ENCODE measurements around the gene NADK. TPM values are rescaled to one million over a fixed set of nuclear protein-coding genes. Genes with fewer than 3 reads are reported as not detected.

The NADK gene
- total RNA-seq, 1 experiment from 2014 or later, result 93.4 TPM

DNA sequence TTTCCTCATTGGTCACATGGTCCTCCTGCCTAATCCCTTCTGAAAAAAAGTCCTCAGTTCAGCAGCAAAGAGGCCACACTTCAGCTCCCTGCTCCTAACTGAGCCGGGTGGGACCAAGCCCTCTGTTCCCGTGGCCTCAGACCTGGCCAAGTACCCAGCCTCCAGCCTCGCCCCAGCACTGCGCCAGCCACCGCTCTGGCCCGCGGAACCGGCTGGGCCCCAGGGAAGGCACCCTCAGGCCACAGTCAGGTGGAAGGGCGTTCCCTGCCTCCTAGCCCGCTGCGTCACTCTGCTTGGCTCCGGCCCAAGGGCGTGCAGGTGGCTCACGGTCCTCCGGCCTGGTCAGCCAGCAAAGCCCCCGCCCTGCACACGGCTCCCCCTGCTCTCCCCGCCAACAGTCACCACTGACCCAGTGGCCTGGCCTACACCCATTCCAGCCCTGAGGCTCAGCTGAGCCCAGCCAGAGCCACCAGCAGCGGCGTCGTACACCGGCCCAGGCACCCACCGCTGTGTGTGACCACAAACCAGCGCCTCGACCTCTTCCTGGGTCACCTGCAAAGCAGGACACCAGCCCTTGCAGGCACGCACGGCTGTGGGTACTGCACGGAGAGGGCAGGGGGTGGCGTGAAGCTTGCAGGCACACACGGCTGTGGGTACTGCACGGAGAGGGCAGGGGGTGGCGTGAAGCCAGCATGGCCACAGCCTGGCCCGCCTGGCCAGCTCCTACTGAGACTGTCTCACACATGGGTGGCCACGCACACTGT, 19.4 kb downstream of the NADK start:
- Histone ChIP-seq H3K4me1 (ENCODE audit: control insufficient read depth in 1 of 2, insufficient read depth in 2 of 2, low read length in 2 of 2) (peaks cover 18 to 28% of the 10 kb centered on the region in 2 experiments), H2AFZ (ENCODE audit: low read depth, low read length, poor library complexity, severe bottlenecking) (no peak overlapping the region), H3K4me2 (ENCODE audit: low read length) (peak overlapping the region; percentile 80), H3K27me3 (ENCODE audit: insufficient read depth, low read length) (no peaks in the 10 kb centered on the region), H3K9ac (ENCODE audit: low read length) (peak overlapping the region; percentile 70), H3K79me2 (ENCODE audit: insufficient read depth, low read length) (peaks cover 66% of the 10 kb centered on the region), H3K36me3 (ENCODE audit: control insufficient read depth in 1 of 2, insufficient read depth in 2 of 2, low read length in 2 of 2) (peaks cover 11 to 54% of the 10 kb centered on the region in 2 experiments; a peak in 3 of 4 replicates), H3K9me3 (ENCODE audit: control insufficient read depth in 1 of 2, insufficient read depth in 1 of 2, low read depth in 1 of 2, low read length in 2 of 2) (no peaks in the 10 kb centered on the region), H4K20me1 (ENCODE audit: insufficient read depth) (no peaks in the 10 kb centered on the region), H3K4me3 (replicated peaks in 1 of 2; ENCODE audit: low read depth in 1 of 2, low read length in 2 of 2) (peak overlapping the region; percentile 24 to 43), H3K27ac (ENCODE audit: low read depth, low read length) (peak overlapping the region; percentile 91), H3K9me2 (ENCODE audit: insufficient read depth) (no peaks in the 10 kb centered on the region)
- CTCF ChIA-PET, result no interaction called here
- intact Hi-C loops (cut with micrococcal nuclease), result no loop called here
- TF ChIP-seq, protein P1, sequence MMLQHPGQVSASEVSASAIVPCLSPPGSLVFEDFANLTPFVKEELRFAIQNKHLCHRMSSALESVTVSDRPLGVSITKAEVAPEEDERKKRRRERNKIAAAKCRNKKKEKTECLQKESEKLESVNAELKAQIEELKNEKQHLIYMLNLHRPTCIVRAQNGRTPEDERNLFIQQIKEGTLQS (IDR thresholded peaks at IDR 0.05), result no peak
- TF ChIP-seq POLR2AphosphoS5 (IDR thresholded peaks at IDR 0.05; ENCODE audit: low read depth, low read length) (peak; percentile 72), MAX (IDR thresholded peaks at IDR 0.05) (peak; percentile 85), CBX3 (IDR thresholded peaks at IDR 0.05; ENCODE audit: low read depth) (no peak; the same call in 1 of the 2 replicates), POLR2A (IDR thresholded peaks at IDR 0.05; ENCODE audit: borderline replicate concordance, extremely low read depth, insufficient read depth, insufficient read length) (no peak), CTCF (IDR thresholded peaks at IDR 0.05 in 2 of 3, conservative IDR thresholded peaks at IDR 0.05 in 1 of 3; ENCODE audit: borderline replicate concordance in 1 of 3, insufficient read depth in 1 of 3, low read depth in 2 of 3, low read length in 2 of 3) (no peak), SP1 (IDR thresholded peaks at IDR 0.05; ENCODE audit: low read depth) (peak; percentile 90), SRF (IDR thresholded peaks at IDR 0.05; ENCODE audit: low read depth) (no peak), SIN3A (IDR thresholded peaks at IDR 0.05; ENCODE audit: low read depth) (0 out of 2 replicates have a peak, but pooled peaks have one; percentile 51), TCF7L2 (IDR thresholded peaks at IDR 0.05; ENCODE audit: borderline replicate concordance, extremely low read depth, insufficient read depth, insufficient read length) (no peak)
- ATAC-seq, result peak; percentile 88
- POLR2A ChIA-PET, result no interaction called here
- BruUV-seq (replicated peaks), result no TSS peak
- RAD21 ChIA-PET (ENCODE audit: low non-redundant PET in 1 of 2, low total read pairs in 2 of 2, uncharacterized antibody in 2 of 2, unreplicated experiment in 2 of 2), result no interaction called here
- DNase-seq (ENCODE audit: low read depth, low spot score), result peak; percentile 64
